ENCODE measurements around the gene HOXA13.

Gene HOXA13

DNA sequence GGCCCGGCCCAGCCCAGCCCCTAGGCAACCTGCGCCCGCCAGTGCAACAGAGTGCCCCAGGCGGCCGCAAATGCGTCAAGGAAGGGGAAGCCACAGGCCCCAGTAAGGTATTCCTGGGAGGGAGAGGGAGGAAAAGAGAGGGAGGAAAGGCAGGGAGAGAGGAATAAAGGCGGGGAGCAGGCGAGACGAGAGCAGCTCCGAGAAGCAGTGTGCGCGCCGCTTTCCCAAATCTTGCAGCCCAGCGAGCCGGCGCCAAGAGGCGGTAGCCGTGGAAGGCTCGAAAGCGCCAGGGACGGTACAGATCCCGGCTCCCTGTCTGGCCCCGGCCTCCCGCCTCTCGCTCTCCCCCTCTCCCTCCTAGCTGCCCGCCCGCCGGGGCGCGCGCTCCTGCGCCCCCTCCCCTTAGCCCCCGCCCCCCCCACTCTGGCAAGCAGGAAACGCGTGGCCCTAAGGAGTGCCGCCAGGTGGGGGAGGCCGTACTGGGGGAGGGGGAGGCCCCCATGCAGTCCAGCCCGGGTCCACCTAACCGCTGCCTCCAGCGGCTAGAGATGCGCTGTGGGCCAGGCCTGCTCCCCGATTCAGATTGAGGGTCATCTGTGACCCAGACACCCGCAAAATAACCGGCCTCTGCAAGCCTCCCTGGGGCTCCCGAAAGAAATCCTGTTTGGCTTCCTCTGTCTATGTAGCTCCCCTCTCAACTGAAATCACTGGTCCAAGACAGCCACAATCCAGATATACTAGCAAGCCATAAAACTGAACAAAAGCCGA is 30.0 kb downstream of the HOXA13 start:
- DNase-seq, result peak; percentile 90 to 94

DNA sequence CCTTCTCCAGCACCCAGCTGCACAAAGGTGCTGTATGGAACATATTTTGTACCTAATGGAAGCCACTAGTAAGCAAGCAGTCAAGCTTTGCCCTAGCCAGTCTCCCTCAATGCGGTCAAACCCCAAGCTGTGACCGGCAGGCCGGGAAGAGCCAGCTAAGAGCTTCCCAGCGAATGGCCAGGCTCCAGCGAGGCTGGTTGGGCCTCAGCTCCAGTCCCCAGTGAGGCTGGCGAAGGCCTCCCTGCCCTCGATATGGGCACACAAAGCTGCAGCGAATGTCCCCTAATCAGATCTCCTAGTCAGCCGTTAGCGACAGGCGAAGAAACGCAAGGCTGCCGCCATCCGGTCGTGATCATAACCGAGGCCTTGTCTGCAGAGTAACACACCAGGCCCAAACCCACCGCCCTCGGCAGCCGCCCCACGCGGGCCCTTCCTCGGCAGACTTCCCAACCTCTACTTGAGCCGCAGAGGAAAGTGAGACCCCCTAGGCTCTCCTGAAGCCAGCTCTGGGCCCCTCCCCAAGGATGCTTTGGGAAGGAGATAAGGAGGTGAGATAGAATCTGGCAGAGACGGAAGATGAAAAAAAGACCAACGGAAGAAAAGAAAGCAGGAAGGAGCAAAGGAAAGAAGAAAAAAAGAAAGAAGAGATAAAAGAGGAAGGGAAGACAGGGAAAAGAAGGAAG is 31.5 kb downstream of the HOXA13 start:
- DNase-seq, result peak in 1 of 2 experiments; percentile 89

DNA sequence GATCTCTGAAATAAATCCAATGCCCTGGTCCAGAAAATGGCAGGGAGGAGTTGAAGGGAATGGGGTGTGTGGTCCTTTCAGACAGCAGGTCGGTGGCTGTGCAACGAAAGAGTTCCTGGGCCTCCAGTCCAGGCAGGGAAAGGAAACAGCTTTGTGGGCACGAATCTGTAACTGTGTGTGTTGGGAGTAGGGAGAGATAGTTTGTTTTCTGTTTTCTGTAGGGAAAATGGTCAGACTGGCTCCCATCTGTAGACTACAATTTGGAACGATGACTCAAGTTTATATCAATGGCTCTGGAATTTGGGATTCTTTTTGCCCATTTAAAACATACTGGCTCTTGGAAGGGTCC is 32.0 kb downstream of the HOXA13 start:
- DNase-seq, result peak in 1 of 2 experiments; percentile 57

DNA sequence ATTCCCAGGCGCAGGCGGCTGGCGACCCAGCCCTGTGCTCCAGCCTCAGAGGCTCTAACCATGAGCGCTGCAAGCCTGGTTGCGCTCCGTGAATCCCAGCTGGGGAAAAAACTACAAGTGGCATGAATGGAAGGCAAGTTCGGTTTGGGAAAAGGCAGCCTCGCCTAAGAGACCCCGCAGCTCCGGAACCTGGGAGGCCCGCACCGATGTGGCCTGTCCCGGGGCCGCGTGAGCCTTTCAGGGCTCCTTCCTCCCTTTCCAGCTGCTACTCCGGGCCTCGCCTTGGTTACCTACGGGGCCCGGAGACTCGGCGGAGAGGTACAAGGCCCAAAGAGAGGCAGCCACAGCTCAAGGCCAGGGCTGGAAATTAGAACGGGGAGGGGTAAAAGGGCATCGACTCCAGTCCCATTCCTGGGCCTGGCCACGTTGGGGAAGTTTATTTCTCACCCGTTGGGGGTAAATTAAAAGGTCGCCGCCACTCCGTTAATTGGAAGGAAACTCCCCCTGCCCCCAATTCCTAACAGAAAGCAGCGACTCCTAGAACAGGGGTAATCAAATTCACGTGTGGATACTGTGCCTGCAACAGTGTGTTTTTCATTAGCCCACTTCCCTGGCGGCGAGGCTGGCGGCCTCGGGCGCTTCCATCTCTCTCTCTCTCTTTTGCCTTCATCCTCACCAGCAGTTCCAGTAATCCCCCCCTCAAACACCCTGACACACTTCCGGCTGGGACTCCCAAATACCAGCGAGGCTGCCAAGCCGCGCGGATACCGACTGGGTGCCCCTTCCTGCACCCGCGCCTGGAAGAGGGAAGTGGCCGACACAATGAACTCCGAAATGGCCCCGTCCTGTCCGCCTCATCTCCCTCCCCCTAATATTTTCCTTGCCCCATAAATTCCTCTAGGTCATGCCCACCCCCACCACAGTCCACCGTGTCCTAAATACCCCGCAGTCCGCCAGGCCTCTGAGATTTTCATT is 33.1 kb downstream of the HOXA13 start:
- DNase-seq, result peak in 1 of 2 experiments; percentile 66

DNA sequence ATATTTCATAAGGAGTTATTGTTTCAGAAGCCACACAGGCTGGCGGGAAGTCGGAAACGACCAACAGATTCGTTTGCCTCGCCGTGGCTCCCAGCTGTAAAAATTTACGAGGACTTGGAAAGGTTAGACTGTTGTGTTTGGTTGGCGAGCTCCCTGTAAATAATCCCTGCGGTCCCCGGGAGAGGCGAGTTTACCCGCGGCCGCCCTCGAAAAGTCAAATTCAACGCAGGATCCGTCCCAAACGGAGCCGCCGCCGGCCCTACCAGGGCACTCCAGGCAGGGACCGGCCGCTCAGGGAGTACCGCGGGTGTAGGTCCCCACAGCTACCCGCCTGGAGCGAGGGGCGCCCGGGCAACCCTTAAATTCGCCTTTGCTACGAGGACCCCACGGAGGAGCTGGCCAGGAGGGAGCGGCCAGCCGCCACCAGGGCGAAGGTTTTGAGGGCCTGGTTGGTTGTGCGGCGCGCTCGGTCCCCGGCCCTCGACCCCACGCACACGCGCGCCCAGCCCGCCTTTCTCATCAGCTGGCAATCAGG is 33.8 kb downstream of the HOXA13 start:
- DNase-seq, result peak in 1 of 2 experiments; percentile 87

DNA sequence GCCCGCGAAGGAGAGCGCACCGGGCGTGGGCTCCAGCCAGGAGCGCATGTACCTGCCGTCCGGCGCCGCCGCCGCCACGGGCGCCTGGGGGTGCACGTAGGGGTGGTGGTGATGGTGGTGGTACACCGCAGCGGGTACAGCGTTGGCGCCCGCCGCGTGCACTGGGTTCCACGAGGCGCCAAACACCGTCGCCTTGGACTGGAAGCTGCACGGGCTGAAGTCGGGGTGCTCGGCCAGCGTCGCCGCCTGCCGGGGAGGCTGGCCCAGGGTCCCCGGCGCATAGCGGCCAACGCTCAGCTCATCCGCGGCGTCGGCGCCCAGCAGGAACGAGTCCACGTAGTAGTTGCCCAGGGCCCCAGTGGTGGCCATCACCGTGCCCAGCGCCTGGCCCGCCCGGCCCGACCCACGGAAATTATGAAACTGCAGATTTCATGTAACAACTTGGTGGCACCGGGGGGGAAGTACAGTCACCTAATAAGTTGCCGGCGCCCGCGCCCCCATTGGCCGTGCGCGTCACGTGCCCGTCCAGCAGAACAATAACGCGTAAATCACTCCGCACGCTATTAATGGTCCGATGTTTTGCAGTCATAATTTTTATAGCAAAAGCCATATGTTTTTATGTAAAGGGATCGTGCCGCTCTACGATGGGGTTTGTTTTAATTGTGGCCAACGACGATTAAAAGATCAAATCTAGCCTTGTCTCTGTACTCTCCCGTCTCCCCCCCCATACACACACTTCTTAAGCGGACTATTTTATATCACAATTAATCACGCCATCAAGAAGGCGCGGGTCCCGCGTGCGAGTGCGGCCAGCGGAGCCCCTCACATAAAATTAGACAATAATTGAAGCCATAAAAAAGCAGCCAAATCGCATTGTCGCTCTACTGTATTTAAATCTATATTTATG is 34.5 kb downstream of the HOXA13 start, which contains the start of gene HOXA9:
HOXA9 (minus strand) TSS at position 449 of the 907 bp plus-strand sequence; CDS start at position 369, 80 bp downstream.
- peak in 1 of 2 experiments; percentile 93 for DNase-seq

DNA sequence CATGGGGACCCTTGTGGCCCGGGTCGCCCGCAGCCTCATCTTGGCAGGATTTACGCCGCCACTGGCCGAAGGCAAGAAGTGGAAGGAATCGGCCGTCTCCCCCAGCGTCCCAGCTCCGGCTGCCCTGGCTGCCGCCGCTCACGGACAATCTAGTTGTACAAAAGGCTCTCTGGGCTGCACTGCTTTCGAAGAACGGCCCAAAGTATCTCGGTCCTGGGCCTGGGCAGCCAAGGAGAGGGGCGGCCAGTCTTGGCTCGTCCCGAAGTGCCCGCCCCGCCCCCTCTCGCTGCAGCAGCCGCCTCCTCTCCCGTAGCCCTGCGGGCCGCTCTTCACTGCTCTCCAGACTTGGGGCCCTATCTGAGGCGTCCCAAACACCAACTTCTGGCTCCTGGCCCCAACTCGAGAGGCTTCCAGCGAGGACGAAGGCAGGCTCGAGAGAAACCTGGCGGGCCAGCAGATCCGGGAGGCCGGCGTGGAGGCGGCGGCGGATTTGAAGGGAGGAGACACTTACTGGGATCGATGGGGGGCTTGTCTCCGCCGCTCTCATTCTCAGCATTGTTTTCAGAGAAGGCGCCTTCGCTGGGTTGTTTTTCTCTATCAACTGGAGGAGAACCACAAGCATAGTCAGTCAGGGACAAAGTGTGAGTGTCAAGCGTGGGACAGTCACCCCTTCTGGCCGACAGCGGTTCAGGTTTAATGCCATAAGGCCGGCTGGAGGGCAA is 35.4 kb downstream of the HOXA13 start:
- DNase-seq, result peak in 1 of 2 experiments; percentile 77

DNA sequence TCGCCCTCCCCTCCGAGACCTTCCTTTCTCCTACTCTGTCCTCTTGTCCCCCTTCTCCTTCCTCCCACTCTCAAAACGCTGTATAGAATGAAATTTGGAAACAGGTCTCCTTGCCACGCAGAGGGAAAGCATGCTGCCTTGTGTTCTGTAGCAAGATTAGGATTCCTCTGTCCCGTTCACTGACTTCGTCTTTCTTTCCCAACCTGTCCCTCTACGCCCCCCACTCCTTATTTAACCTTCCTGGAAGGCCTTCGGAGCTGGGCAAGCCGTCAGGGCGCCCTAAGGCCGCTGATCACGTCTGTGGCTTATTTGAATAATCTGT is 35.9 kb downstream of the HOXA13 start:
- DNase-seq, result no peak

DNA sequence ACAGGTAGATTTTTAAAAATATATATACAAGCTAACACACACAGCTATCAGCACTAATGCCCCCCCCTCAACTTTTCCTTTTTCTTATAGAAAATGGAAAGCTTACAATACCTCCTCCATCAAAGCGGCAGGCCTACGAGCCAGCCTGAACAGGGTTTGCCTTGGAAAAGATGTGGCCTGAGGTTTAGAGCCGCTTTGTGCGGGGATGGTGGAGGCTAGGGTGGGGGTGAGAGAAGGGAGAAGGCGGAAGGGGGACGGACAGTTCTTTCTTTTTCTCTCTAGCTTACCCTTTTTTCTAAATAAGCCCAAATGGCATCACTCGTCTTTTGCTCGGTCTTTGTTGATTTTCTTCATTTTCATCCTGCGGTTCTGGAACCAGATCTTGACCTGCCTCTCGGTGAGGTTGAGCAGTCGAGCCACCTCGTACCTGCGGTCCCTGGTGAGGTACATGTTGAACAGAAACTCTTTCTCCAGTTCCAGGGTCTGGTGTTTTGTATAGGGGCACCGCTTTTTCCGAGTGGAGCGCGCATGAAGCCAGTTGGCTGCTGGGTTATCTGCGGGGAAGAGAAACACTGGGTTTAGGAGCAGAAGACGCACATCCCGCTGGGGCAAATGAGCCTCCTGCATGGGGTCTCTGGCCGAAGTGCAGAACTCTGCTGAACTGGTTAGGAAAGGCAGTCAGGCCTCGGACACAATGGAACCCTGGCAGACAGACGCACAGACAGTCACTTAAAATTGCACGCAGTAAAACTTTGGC is 36.4 kb downstream of the HOXA13 start:
- peak in 1 of 2 experiments; percentile 63 for DNase-seq

DNA sequence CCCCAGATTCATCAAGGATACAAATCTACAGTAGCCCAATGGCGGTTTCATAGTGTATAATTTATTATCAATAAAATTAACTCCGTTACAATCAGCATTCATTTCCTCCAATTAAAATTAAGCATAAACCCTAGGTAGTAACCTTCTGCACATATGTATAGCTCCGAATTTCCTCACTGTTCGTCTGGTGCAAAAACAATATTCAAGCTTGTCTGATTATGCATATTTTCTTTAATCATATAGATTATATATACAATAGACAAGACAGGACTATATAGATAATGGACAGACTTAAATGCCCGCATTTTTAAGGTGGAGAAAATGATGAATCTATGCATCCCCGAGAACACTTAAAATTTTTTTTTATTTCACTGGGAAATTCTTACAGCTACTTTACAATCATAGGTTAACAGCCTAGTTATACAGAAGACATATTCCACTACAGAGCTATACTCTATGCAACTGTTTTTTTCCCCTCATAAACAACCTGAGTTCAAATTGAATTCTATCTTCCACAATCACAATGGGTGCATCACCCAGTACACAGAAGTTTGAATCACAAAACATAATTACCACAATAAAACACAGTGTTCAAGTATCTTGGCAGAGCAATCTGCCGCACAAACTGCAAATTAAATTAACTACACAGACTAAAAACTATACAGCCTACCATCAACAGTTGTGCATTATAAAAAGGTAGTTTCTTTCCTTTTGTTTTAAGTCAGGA is 37.2 kb downstream of the HOXA13 start:
- DNase-seq, result peak in 1 of 2 experiments; percentile 43

DNA sequence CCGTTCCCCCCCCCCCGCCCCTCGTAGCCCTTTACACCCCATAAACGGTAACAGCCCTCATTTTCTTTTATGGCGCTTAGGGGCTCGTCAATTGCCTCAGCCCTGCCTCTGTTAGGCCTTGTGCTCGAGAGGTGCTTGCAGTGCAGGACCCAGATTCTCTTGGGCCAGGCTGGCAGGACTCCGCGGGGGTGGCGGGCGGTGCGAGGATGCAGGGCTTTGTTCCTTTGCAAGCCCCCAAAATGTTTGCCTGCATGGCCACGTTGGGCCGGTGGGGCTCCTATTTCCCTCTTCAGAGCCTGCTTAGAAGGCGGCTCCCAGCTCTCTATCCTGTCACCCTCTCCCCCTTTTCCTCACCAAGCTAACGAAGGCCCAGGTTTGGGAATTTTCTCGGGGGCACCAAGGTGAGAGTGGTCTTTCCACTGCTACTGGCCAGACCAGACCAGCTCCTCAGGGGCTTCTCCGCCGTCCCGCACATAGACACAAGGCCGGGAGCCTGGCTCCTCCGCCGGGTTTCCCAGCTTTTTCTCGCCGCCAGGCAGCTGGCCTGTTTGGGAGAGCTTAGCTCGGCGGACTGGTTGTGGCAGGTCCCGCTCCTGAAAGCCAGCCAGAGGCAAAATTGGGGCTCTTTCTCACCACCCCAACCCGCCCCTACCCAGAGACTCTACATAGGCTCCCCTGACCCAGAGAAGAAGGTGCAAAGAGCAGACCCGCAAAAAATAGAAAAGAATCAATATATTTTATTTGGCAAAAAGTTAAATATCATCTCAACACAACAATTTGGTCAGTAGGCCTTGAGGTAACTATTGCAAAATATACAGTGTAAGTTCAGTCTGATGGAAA is 38.0 kb downstream of the HOXA13 start:
- peak in 1 of 2 experiments; percentile 74 for DNase-seq

DNA sequence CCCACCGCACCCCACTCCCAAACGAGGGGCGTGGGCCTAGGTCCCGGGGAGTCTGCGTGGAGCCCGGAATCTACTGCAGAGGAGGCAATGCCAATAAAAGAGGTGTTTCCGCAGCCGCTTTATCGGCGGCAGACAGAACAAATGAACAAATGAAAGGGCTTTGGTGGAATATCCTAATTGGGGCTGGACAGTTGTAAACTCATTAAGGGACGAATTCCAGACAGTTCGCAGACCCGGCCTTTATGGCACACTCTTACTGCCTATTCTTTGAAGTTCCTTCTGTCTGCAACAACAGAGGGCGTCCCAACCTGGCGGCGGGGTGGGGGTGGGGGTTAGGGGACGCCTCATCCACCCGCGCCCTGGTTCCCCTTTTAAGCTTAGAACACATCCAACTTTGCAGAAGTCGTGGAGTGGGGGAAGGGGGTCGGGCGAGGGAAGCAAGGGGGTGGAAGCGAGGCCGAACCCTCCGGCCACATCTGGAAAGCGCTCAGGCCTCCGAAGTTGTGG is 38.6 kb downstream of the HOXA13 start:
- DNase-seq, result peak in 1 of 2 experiments; percentile 85

DNA sequence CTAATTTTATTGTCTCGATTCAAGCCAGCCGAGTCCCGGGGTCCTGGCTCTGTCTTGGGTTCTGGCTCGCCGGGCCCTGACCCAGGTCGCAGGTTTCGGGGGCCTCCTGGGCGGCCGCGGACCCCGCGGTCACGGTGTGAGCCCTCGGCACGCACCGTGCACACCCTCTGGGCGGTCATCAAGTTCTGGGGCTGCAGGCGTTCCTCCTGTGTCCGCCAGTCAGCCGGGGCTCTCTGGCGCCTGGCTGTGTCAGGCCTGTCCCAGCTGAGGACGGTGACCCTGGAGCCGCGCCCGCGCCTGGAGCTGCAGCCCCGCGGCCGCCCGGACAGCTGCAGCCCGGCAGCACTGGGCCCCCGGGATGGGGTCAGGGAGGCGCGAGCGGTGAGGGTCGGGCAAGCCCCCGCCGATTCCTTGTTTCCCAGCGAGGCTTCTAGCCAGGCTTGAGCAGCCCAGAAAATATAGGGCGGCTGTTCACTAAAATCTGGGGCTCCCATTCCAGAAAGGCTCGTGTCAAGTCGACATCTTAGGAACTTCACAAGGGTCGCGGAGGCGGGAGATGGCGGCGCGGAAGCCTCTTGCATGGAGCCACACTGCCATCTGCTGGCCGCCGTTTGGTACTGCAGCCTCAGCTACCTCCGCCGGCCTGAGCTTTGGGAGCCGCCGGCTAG is 39.2 kb downstream of the HOXA13 start:
- peak in 1 of 2 experiments; percentile 94 for DNase-seq

DNA sequence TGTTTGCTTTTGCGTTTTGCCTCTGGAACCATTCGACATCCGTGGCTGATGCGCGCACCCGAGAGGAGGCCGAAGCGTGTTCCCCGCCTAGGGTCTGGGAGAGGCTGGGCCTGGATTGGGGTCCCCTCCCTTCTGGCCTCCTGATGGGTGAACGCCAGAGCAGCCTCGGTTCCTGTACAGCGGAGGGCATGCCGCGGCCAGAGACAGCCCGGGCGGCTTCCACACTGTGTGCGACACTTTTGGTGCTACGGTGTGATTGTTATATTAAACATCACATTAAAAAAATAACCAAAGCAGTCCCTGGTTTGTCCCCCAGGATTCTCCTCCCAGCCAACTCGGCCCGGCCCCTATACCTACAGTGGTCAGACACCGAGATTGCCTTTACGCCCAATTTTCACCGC is 39.7 kb downstream of the HOXA13 start:
- DNase-seq, result peak in 1 of 2 experiments; percentile 72

DNA sequence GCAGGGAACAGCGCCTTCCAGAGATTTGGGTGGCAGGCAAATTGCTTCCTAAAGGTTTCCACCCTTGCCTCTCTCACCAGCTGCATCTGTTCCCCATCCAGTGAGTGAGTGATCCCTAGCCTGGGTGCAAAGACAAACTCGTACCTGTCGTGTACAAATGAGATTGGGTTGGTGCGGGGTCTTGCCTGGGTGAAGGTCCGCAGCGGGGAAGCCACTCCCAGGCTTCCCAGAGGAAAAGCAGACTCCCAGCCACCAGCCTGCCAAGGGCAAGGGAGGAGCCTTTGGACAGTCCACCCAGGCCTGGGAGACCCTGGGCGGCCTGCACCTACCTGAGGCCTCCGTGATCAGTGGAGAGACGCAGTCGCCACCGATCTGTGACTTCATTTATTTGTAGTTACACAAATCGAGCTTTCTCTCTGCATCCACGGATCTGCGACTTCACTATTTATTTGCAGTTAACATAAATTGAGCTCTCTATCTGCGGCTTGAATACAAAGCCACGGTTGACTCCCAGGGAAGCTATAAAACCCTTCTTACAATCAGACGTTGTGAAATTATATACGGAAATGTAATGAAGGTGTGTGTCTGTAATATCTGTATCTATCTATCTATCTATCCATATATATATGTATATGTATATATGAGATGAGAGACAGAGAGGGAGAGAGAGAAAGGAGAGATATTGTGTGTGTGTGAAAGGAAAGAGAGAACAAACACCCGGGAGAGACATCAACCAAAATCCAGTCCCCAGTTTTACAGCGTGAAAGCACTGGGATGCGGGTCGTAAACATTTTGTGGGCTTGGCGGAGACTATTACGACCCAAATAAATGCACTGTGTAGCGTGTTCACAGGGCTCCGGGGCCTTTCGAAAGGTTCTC is 40.4 kb downstream of the HOXA13 start:
- peak; percentile 88 to 89 for DNase-seq

DNA sequence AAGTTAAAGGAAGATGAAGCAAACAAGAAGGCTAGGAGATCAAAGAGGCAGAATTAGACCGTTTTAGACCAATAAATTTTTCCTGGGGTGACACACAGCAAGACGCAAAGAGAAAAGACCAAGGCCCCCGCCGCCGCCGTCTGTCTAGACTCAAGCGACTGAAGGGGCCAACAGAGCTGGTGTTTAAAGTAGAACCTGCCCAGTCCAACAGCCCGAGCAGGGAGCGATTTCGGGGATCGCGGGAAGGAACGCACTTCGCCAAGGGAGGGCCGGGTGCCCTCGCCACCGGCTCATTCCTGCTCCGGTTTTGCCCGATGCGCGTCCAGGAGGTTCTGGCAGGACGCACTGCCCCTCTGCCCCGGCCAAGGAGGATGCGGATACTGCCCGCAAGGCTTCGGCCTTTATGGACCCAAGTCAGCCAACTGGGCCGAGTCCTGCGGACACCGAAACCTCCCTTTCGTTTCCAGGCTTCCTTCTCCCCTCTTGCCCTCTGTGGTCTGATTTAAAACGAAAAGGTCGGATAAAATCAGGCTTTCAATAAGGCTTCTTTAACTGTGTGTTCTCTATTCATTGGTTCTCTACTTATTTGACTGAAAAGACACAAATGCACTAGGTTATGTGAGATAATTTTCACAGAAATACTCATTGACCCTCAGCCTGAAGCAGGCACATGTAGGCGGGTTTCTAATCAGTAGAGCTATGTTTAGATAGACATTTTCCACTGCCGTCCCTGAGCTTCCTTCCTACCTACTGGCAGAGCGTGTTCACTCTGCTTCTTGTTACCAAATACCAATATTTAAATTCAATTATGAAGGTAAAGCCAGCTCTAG is 41.2 kb downstream of the HOXA13 start:
- DNase-seq, result no peak

Measured in NCI-H526 (cell line).